HT-29 (cell line): Measurements from ENCODE around the gene PAN2. TPM values are rescaled to one million over a fixed set of nuclear protein-coding genes. Genes with fewer than 3 reads are reported as not detected.
"Not testable (repeated sequence)": the region's sequence is repeated elsewhere in the genome, so short reads cannot be mapped to it uniquely, and the experiment has no call there.

Source experiments
- DNase-seq: peaks from one replicate; pipeline ENCODE4 v3.0.0-alpha.2; 2015; ENCODE audit warnings: low spot score
- total RNA-seq: library from RNA; depleted of rRNA; stranded (reverse); fragments of >200 nt; shearing (Covaris generic); gene quantifications from 2 replicates; pipeline ENCODE4 v1.2.3, GENCODE V29; 2014

PAN2 gene
- total RNA-seq, 1 experiment from 2014 or later, result 28.8 TPM

- DNase-seq, result no peak
These were observed 22.8 kb downstream of the PAN2 start for GRCh38 chr12:56311003-56311402.

- no peak for DNase-seq
These were observed 25.1 kb downstream of the PAN2 start for GRCh38 chr12:56308714-56309113.

- DNase-seq, result no peak
These were observed 26.4 kb downstream of the PAN2 start for GRCh38 chr12:56307221-56307965.

GRCh38 chr12:56304872-56305590, 28.8 kb downstream of the PAN2 start:
- no peak for DNase-seq

GRCh38 chr12:56304276-56304675, 29.5 kb downstream of the PAN2 start:
- no peak for DNase-seq

GRCh38 chr12:56300644-56301464, 32.9 kb downstream of the PAN2 start:
- DNase-seq, result no peak

- DNase-seq, result peak; percentile 98
These were observed 33.8 kb downstream of the PAN2 start, which contains the start of gene CS for GRCh38 chr12:56299853-56300643. CS (minus strand) TSS chr12:56300330; CDS start chr12:56300201, 129 bp downstream.

- peak; percentile 65 for DNase-seq
These were observed 34.4 kb downstream of the PAN2 start for GRCh38 chr12:56299308-56299852.

GRCh38 chr12:56298828-56299227, 35.0 kb downstream of the PAN2 start:
- DNase-seq, result no peak

GRCh38 chr12:56297400-56297799, 36.4 kb downstream of the PAN2 start:
- DNase-seq, result no peak

- no peak for DNase-seq
These were observed 37.5 kb downstream of the PAN2 start for GRCh38 chr12:56296295-56296694.

- DNase-seq, result no peak
These were observed 40.0 kb downstream of the PAN2 start for GRCh38 chr12:56293795-56294194.

GRCh38 chr12:56288705-56289387, 45.0 kb downstream of the PAN2 start:
- DNase-seq, result no peak

GRCh38 chr12:56286044-56286830, 47.6 kb downstream of the PAN2 start:
- DNase-seq, result no peak

- DNase-seq, result not testable (repeated sequence)
These were observed 49.5 kb downstream of the PAN2 start for GRCh38 chr12:56284263-56284662.

GRCh38 chr12:56282579-56282978, 51.2 kb downstream of the PAN2 start:
- DNase-seq, result no peak

- DNase-seq, result no peak
These were observed 51.8 kb downstream of the PAN2 start for GRCh38 chr12:56282030-56282429.

GRCh38 chr12:56280849-56281248, 53.0 kb downstream of the PAN2 start:
- DNase-seq, result no peak

GRCh38 chr12:56278905-56279304, 54.9 kb downstream of the PAN2 start:
- DNase-seq, result no peak

- DNase-seq, result no peak
These were observed 59.5 kb downstream of the PAN2 start for GRCh38 chr12:56274299-56274698.
